ENCODE results near the gene SV2B.

The SV2B gene

DNA sequence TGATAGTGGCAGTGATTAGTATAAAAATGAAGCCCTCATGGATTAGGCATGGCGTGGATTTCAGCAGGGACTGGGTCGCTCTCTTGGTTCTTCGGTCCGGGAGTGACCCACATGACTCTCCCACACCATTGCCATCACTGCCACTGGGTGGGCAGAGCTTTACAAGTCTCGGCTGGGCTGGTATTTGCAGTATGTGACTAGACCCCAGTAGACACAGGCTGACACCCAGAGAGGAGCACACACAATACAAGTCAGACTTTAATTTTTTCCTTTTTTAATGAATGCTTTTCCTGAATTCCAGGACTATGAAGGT lies 1.5 kb downstream of the SV2B start:
- TF ChIP-seq, protein P1, sequence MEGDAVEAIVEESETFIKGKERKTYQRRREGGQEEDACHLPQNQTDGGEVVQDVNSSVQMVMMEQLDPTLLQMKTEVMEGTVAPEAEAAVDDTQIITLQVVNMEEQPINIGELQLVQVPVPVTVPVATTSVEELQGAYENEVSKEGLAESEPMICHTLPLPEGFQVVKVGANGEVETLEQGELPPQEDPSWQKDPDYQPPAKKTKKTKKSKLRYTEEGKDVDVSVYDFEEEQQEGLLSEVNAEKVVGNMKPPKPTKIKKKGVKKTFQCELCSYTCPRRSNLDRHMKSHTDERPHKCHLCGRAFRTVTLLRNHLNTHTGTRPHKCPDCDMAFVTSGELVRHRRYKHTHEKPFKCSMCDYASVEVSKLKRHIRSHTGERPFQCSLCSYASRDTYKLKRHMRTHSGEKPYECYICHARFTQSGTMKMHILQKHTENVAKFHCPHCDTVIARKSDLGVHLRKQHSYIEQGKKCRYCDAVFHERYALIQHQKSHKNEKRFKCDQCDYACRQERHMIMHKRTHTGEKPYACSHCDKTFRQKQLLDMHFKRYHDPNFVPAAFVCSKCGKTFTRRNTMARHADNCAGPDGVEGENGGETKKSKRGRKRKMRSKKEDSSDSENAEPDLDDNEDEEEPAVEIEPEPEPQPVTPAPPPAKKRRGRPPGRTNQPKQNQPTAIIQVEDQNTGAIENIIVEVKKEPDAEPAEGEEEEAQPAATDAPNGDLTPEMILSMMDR (IDR thresholded peaks at IDR 0.05; ENCODE audit: borderline replicate concordance, insufficient read depth, low read depth, low read length) = no peak
- H3K4me3 ChIP-seq (ENCODE audit: low read depth, low read length) = no peak overlapping the region

DNA sequence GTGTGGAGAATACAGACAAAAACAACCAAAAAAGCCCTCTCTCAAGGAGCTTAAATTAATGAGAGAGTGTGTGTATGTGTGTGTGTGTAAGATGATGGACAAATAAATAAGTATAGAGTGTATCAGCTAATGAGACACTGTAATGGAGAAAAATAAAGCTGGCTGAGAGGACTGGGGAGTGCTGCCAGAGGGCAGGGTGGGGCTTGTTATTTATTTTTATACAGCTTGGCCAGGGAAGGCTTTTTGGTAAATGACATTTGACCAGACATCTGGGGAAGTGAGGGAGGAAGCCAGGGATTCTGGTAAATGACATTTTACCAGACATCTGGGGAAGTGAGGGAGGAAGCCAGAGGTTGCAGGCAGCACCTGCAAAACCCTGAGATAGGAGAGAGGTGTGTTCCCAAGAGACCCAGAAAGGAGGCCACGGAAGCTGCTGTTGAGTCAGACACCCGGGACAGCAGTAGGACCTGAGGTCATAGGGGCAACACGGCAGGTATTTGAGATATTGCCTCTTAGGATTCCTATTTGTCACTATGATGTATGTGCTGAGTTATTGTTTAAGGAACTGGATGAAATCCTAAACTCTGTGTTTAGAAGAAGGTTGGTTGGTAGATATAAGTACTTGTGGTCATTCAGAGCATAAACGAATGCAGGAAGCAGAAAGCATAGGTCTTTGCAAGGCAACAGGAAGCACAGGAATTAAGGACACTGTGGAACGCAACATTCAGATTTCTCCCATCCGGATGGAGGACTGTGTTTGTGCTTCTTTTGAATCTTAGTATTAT lies 2.7 kb downstream of the SV2B start:
- TF ChIP-seq, protein P1 (IDR thresholded peaks at IDR 0.05; ENCODE audit: borderline replicate concordance, insufficient read depth, low read depth, low read length) = no peak
- no peak overlapping the region for H3K4me3 ChIP-seq (ENCODE audit: low read depth, low read length)

DNA sequence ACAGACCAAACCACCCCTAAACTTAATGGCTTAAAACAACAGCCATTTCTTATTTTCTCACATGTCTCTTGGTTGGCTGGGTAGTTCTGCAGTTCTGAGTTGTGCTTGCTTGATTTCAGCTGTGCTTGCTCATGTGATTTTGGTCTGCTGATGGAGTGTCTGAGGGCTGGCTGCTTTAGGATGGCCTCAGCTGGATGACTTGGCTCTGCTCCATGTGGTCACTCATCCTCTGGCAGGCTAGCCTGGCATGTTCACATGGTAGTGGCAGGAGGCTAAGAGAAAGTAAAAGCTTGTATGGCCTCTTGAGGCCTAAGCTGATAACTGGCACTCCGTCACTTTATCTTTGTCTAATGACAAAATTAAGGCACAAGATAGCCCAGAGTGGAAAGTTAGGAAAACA lies 4.1 kb downstream of the SV2B start:
- TF ChIP-seq, protein P1 (IDR thresholded peaks at IDR 0.05; ENCODE audit: borderline replicate concordance, insufficient read depth, low read depth, low read length) = no peak
- H3K4me3 ChIP-seq (ENCODE audit: low read depth, low read length) = no peak overlapping the region

DNA sequence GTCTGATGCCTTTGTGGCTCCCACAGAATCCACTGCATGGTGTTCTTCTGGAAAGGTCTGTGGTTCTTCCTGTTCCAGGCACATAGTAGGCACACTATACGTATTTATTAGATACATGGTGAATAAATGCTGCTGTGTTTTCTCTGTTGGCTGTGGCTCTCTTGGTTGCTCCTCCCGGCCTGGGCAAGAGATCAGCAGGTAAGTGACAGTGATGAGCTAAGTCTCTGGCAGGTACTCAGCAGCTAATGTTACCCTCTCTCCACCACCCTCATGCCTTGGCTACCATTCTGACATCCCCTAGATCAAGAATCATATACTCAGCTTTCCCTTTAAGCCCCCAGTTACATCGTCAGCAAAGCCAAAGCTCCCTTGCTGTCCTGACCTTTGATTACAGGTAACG lies 8.4 kb downstream of the SV2B start:
- TF ChIP-seq, protein P1 (IDR thresholded peaks at IDR 0.05; ENCODE audit: borderline replicate concordance, insufficient read depth, low read depth, low read length) = no peak
- no peak overlapping the region for H3K4me3 ChIP-seq (ENCODE audit: low read depth, low read length)

DNA sequence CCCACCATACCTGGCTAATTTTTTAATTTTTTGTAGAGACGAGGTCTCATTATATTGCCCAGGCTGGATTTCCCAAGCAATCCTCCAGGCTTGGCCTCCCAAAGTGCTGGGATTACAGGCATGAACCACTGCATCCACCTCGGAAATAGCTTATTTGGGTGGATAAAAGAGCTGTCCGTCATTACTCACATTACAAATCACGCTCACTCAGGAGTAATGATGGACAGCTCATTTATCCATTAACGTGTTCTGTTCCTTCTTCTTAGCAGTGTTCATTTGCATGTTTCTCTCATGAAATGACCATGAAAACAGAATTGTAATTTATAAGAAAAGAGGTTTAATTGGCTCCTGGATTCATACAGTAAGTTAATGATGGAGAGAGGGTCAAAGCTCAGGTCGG lies 9.8 kb downstream of the SV2B start:
- H3K4me3 ChIP-seq (ENCODE audit: low read depth, low read length) = no peak overlapping the region
- TF ChIP-seq, protein P1 (IDR thresholded peaks at IDR 0.05; ENCODE audit: borderline replicate concordance, insufficient read depth, low read depth, low read length) = no peak

DNA sequence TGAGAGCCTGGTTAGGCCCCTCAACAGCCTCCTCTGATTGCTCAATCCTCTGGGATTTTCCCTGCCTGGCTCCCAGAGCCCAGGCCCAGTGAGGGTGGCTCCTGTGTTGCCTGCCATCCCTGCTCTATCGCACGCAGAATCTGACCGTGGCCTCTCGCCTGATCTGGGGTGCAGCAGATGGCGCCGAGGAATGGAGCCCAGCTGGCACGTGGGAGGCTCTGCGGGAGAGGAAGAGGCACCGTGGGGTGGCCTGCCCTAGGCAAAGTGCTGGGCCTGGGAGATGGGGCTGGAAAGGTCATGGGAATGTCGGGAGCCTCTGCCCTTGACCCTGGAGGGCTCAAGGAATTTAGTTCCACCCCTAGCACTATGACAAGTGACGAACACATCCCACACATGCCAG lies 10.3 kb downstream of the SV2B start:
- H3K4me3 ChIP-seq (ENCODE audit: low read depth, low read length) = no peak overlapping the region
- TF ChIP-seq, protein P1 (IDR thresholded peaks at IDR 0.05; ENCODE audit: borderline replicate concordance, insufficient read depth, low read depth, low read length) = no peak

DNA sequence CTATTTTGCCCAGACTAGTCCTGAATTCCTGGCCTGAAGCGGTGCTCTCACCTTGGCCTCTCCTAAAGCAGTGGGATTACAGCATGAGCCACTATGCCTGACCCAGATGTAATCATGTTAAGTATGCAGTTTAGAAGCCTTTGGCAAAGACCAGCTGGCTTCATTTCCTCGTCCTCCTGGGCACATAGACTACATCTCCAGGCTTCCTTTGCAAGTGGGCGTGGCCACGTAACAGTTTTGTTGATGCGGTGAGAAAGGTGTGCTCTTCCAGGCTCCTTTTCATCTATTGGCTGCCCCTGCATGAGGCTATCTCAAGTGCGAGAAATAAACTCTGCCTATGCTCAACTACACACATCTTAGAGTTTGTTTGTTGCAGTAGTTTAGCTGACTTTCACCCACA lies 13.0 kb downstream of the SV2B start:
- TF ChIP-seq, protein P1 (IDR thresholded peaks at IDR 0.05; ENCODE audit: borderline replicate concordance, insufficient read depth, low read depth, low read length) = no peak
- H3K4me3 ChIP-seq (ENCODE audit: low read depth, low read length) = no peak overlapping the region

All from GM12875 (cell line).